ENCODE results near the gene VCP.
A peak's percentile ranks its signal among the peaks of the same experiment; 100 is the strongest.

VCP gene

GRCh38 chr9:35102769-35103659 lies 30.6 kb upstream of the VCP start, which contains the start of gene STOML2:
Gene STOML2, minus strand, starts transcription at chr9:35103131. Its CDS starts 37 bp downstream, at chr9:35103094.
- peak; percentile 92 for DNase-seq

DNA sequence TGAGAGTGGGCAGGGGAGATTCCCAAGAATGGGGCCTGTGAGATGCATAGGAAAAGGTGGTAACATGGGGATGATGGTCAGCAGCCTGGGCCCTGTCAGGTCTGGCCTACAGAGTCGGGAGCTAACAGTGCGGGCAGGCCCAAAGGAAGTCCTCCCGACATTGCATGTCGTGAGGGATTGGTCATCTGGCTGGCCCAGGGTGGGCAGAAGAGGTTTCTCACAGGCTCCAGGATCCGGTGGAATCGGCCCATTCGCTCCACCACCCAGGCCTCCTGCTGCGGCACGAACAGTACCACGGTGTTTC lies 30.0 kb upstream of the VCP start:
- no peak for DNase-seq

GRCh38 chr9:35097573-35097972 lies 25.1 kb upstream of the VCP start:
- DNase-seq, result no peak

DNA sequence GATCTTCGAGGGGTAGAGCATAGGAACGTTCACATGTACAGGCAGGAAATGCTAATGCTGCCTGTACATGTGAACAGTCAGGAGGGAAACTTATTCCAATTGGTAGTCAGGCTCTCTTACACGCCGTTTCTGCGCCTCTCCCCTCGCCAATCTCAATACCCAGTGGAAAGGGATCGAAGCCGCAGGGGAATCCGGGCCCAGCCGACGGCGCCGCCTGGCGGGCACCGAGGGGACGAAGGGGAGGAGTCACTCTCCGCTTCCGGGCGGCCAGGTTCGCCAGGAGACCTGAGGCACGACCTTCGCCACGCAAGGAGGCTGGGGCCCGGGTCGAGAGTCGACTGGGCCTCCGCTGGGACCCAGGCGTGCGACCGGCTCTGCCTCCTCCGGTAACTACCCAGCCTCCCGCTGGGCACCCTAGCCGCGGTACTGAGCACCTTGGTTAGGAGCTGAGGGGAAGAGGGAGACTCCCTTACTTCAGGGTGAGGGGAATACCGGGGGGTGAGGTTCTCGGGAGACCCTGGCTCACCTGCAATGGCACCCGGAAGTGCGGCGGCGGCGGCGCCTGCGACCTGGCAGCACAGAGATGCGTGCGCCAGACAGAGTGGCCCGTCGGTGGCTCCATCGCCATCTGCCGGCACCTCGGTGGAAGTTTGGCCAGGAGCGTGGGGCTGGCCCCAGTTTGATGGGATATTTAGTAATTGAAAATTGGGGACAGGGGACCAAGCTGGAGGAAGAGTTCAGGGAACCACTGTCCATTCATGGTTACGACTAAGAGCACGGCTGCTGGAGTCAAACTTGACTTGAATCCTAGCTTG lies 23.8 kb upstream of the VCP start, which contains the start of gene PIGO:
Gene PIGO (minus strand): TSS at position 557 of the 815 bp plus-strand sequence. CDS start 1,026 bp downstream, outside the sequence.
- peak; percentile 81 for DNase-seq

GRCh38 chr9:35091536-35091935 lies 19.1 kb upstream of the VCP start:
- DNase-seq, result no peak

DNA sequence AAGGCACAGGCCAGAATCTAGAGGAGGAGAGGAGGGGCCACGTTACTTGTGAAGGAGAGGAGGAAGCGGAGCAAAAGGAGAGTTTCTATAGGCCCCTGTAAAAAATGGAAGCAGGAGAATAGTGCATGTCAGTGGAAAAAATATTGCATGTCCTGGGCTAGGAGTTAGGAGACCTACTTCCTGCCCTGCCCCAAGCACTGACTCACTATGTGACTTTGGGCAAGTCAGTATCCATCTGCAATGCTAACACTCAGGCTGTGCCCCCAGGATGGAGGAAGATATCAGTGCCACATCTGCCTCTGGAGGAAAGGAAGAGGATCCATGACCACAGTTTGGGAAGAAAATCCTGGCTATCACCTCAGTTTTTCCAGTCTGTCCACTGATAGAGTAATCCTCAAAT lies 17.0 kb upstream of the VCP start:
- DNase-seq, result no peak

DNA sequence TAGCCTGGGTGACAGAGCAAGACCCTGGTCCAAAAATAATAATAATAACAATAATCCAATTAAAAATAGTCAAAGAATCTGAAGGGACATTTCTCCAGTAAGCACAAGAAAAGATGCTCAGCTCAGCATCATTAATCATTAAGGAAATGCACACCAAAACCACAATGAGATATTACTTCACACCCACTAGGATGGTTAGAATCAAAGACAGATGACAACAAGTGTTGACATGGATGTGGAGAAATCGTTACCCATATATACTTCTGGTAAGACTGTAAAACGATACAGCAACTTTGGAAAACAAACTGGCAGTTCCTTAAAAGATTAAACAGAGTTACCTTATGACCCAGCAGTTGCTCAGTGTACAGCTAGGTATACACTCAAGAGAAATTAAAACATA lies 12.7 kb upstream of the VCP start:
- no peak for DNase-seq

GRCh38 chr9:35079426-35080341 lies 7.3 kb upstream of the VCP start, which contains the start of gene FANCG:
Gene FANCG, minus strand, starts transcription at chr9:35079942. Its CDS starts 418 bp downstream, at chr9:35079524.
- DNase-seq, result peak; percentile 85

GRCh38 chr9:35079041-35079425 lies 6.6 kb upstream of the VCP start:
- no peak for DNase-seq

- no peak for DNase-seq
Measured at GRCh38 chr9:35078066-35078465, 5.6 kb upstream of the VCP start.

DNA sequence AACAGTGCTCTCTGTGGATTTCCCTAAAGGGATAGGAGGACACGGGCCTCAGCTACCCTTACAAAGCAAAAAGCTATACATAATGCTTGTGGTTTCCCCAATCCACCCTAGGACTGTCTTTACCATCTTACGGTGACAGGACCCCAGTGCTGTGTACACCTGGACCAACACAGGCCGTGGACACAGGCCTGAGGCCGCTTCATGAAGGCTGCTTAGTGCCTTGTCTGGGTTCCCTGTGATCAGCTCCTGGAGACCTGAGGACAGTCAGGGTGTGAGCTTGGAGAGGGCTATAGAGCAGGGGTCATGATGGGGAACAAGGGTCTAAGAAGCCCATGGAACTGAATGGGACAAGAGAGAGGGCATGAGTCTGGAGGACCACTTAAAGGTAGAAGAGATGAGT lies 4.4 kb upstream of the VCP start:
- no peak for DNase-seq

DNA sequence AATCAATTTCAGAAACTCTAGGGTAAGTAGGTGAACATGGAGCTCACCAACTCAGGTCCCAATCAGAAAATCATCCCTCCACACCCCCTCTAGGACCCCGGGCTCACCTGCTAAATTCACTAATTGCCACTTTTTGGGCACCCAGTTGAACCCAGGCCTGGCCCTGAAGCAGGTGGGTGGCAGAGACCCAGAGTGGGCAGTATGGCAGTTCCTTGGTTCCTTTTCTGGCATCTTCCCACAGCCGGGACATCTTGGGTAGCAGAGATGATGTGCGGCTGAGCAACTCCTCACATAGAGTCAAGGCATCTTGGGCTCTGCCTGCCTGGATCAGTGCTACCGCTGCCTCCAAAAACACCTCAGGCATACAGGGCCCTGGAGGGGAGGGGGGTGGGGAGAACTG lies 2.9 kb upstream of the VCP start:
- DNase-seq, result no peak

GRCh38 chr9:35074791-35075190 lies 2.4 kb upstream of the VCP start:
- DNase-seq, result no peak

DNA sequence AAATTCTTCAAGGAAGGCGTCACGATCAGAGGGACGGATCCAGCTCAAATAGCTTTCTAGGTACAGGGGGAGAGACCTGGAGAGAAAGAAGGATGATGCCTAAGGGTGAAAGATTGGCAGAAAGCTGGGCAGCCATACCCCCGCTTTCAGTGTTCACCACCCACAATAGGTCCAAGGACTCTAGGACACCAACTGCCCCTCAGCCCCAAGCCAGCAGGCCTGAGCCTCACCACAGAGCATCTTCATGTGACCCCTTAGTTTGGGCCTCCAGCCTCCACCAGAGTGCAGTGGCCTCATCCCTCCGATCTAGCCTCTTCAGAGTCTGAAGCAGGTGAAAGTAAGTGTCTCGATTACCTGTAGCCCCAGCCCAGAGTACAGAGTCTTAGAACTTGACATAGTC lies 1.7 kb upstream of the VCP start:
- no peak for DNase-seq

GRCh38 chr9:35073279-35073612 lies 821 bp upstream of the VCP start:
- no peak for DNase-seq

GRCh38 chr9:35071814-35072460 lies 488 bp downstream of the VCP start:
- no peak for DNase-seq

GRCh38 chr9:35070823-35071813 lies 1.3 kb downstream of the VCP start:
- no peak for DNase-seq

GRCh38 chr9:35069020-35069419 lies 3.4 kb downstream of the VCP start:
- no peak for DNase-seq

DNA sequence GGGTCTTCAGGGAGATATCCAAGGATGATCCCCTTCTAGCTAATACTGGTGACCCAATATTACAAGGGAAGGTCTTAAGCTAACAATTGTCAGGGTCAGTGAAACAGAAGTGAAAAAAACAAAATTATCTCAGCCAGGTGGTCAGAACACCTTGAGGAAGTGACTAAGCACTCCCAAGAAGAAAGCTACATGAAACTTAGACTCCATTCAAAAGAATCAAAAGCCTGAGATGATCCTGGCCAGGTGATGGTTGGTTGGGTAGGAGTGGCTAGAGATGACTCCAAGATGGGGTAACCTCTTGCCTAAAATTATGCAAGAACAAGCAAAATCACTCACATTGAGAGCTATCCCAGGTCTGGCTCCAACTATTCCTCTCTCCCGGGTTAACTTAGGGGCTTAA lies 5.4 kb downstream of the VCP start:
- no peak for DNase-seq

- DNase-seq, result no peak
Measured at GRCh38 chr9:35060548-35061207, 11.7 kb downstream of the VCP start.

GRCh38 chr9:35059438-35059837 lies 13.0 kb downstream of the VCP start:
- no peak for DNase-seq

All from NCI-H1694 (cell line).